ENCODE results near the gene BCL7B.
A peak's percentile ranks its signal among the peaks of the same experiment; 100 is the strongest.
"Not testable (repeated sequence)": the region's sequence is repeated elsewhere in the genome, so short reads cannot be mapped to it uniquely, and the experiment has no call there.

BCL7B gene

GRCh38 chr7:73536479-73536878 is 21.0 kb downstream of the BCL7B start:
- DNase-seq, result no peak

DNA sequence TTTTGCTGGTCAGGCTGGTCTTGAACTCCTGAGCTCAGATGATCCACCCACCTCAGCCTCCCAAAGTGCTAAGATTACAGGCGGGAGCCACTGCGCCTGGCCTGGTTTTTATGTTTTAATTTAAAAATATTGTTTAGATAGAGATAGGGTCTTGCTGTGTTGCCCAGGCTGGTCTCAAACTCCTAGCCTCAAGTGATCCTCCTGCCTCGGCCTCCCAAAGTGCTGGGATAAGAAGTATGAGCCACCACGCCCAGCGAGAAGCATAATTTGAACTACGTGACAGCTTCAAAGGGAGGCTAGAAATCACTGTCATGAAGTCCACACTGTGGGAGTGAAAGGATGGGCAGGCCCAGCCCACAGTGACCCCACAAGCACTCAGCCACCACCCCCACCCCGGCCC is 21.6 kb downstream of the BCL7B start:
- not testable (repeated sequence) for DNase-seq

DNA sequence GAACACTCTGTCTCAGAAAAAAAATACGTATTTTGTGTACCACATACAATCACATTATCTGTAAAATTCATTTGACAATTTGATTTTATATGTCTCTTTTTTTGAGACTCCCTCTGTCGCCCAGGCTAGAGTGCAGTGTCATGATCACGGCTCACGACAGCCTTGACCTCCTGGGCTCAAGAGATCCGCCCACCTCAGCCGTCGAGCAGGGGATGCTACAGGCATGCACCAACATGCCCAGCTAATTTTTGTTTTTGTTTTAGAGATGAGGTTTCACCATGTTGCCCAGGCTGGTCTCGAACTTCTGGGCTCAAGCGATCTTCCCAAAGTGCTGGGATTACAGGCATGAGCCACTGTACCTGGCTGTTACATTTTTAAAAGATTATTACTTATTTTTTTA is 23.7 kb downstream of the BCL7B start:
- DNase-seq, result no peak

DNA sequence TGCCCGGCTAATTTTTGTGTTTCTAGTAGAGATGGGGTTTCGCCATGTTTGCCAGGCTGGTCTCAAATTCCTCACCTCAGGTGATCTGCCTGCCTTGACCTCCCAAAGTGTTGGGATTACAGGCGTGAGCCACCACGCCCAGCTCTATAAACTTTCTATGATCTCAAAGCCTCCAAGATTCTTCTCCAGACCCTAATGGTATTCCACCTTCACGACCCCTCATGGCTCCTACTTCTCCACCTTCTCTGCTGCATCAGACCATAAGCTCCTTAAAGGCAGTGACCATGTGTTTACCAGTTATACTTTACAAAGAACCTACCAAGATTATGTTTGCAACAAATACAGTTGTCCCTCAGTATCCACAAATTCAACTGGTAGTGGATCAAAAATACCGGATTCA is 25.3 kb downstream of the BCL7B start:
- DNase-seq, result no peak

- DNase-seq, result no peak
Measured at GRCh38 chr7:73530800-73531199, 26.7 kb downstream of the BCL7B start.

GRCh38 chr7:73526896-73527821 is 30.3 kb downstream of the BCL7B start:
- no peak for DNase-seq

- not testable (repeated sequence) for DNase-seq
Measured at GRCh38 chr7:73526158-73526494, 31.4 kb downstream of the BCL7B start.

DNA sequence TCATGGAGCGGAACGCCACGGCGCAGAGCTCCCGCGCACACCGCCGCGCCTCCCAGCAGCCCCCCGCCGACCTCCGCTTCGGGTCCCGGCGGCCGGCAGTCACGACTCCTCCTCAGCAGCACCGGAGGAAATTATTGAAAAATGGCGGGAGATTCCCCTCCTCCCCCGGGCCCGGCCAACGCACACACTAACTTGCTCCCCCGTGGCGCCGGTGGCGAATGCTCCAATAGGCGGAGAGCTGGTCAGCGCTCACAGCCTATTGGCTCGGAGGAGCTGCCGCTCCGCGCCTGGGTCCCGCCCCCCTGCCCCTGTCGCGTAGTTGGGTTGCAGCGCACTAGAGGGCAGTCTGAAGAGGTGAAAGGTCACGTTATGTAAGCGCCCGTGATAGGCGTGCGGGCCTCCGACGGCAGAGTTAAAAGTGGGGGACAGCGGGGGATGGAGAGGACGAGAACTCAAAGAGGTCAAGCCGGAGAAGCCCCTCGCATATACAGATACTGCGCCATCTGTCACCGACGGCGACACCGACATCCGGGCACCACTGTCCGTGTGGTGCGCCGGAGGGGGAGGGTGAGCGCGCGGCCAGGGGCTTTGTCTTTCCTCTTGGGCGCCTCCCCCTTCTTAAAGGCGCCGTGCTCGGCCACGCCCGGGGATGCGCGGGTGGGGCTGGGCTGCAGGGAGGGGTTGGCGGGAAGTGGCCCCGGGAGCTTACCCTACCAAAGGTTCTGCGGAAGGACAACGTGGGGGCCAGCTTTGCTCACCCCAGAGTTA is 35.2 kb downstream of the BCL7B start, which contains the start of gene BAZ1B:
TSS of gene BAZ1B (minus strand) at position 189 of the 768 bp plus-strand sequence. CDS start 360 bp downstream, outside the sequence.
- peak; percentile 85 to 99 (median 96) for DNase-seq

- peak in 26 of 56 donors; percentile 50 to 92 (median 75) for DNase-seq
Measured at GRCh38 chr7:73521636-73522104, 35.8 kb downstream of the BCL7B start.

- peak in 4 of 56 donors; percentile 17 to 46 (median 30) for DNase-seq
Measured at GRCh38 chr7:73520673-73521635, 36.5 kb downstream of the BCL7B start.

DNA sequence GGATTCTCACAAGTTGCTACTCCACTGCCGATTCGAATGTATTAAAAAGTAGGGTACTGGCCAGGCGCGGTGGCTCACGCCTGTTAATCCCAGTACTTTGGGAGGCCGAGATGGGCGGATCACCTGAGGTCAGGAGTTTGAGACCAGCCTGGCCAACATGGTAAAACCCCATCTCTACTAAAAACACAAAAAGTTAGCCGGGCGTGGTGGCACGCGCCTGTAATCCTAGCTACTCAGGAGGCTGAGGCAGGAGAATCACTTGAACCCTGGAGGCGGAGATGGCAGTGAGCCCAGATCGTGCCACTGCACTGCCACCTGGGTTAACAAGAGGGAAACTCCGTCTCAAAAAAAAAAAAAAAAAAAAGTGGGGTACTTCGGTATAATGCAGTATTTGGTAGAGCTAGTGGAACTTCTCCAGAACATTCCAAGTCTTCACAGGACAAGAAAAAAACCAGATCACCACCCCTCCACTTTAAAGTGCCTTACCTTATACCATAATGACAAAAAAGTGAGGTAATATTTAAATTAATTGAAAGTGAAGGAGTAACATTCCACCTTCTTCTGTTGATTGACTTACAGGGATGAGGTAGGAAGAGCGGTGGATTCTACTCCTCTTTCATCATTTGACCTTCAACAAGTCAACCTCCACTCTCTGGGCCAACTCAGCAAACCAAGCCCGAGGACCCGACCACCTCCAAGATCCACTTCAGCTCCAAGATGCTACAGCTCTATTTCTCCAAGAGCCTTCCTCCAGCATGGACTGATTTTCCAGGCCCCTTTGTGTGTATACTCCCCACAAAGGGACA is 37.4 kb downstream of the BCL7B start:
- DNase-seq, result no peak

GRCh38 chr7:73518470-73518869 is 39.0 kb downstream of the BCL7B start:
- no peak for DNase-seq

DNA sequence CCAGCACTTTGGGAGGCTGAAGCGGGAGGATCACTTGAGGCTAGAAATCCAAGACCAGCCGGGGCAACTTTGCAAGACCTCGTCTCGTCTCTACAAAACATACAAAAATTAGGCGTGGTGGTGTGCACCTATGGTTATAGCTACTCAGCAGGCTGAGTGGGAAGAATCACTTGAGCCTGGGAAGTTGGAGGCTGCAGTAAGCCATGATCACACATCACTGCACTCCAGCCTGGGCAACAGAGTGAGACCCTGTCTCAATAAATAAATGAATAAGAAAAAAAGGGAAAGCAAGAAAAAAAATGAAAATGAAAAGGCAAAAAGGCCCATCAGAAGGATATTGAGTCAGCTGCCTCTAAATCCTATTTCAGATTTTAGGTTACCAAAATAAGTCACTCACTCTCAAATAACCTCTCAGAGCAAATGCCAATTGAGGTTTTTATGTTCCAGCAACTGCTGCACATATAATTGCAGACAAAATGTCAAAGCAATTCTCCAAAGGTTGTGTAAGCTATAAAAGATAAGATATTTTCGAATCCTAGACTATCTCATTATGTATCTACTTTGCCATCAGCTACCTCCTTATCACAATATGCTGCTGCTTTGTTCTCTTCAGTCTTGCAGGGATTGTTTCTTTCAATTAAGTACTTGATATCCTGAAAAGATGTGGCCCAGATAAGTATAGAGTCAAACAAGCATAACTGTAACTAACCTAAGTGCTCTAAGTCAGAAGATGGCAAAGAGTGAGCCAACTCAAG is 40.1 kb downstream of the BCL7B start:
- DNase-seq, result no peak

DNA sequence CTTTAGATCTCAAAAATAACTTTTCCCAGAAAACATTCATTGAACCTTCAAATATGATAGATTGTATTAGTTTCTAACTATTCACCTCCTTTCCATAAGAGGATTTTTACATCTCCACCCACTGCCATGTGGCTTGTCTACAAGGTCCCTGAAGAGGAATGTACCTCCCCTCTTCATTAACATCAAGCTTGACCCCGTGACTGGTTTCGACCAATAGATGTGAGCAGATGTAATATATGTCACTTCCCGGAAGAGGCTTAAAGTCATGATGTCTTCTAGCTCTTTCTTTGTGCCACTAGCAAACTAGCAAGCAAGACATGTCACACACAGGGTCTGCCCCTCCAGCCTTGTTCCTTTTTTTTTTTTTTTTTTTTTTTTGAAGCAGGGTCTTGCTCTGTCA is 42.3 kb downstream of the BCL7B start:
- no peak for DNase-seq

- no peak for DNase-seq
Measured at GRCh38 chr7:73512018-73512780, 45.3 kb downstream of the BCL7B start.

GRCh38 chr7:73509463-73509862 is 48.0 kb downstream of the BCL7B start:
- no peak for DNase-seq

DNA sequence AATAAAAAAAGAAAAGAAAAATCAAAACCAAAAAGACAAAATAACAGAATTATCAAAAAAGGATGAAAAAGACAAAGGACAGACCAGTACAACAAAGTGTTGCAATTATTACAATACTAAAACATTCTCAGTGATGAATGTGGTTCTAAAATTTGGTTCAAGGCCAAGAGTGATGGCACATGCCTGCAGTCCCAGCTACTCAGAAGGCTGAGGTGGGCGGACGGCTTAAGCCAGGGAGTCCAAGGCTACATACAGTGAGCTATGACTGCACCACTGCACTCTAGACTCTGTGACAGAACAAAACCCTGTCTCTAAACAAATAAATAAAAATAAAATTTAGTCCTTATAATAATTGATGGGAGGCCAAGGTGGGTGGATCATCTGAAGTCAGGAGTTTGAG is 49.9 kb downstream of the BCL7B start:
- no peak for DNase-seq

DNA sequence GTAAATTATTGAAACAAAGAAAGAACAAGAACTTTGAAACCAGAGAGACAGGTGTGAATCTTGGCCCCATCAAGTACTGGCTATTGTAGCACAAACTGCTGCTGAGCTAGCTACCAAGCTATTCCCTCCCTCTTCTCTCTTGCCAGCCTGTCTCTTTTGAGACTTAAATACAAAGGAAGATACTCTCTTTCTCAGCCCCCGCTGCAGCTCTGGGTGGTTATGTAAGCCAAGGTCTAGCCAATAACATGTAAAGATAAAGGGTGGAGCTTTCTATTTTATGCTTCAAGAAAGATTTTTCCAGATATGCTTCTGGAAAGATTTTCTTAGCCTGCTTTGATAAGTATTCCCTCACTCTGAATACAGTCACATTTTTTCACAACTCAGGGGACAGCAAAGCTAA is 52.6 kb downstream of the BCL7B start:
- peak in 9 of 56 donors; percentile 1 to 40 (median 8) for DNase-seq

DNA sequence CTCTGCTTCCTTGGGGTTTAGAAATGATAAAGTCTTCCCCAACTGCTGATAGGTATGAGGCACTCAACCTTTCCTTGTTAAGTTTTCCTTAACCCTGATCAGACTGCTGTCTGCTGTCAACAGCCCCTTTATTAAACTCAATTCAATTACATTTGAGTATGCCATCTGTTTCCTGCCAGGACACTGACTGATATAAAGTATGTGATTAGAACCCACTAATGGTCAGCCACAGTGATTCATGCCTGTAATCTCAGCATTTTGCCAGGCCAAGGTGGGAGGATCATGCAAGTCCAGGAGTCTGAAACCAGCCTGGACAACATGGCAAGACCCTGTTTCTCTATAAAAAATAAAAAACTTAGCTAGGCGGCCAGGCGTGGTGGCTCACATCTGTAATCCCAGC is 53.5 kb downstream of the BCL7B start:
- no peak for DNase-seq

Data from amygdala (tissue), 56 donors.